Fibroblast of mammary gland (primary cell): ENCODE data around the gene TNPO3.

Experiments used
- DNase-seq: peaks from one replicate; pipeline ENCODE4 v3.0.0-alpha.2; 2010; ENCODE audit warnings: low read depth
- H3K4me3 ChIP-seq: 2 replicates; pipeline ENCODE4 v1.5.1; 2011; ENCODE audit warnings: low read depth, mild to moderate bottlenecking, low read length, moderate library complexity; ENCODE audit not compliant: control insufficient read depth
- TF ChIP-seq, protein P1 (sequence below): conservative IDR thresholded peaks from 2 replicates; pipeline ENCODE4 v1.5.1; 2011; ENCODE audit warnings: low read depth, low read length, inconsistent platforms; ENCODE audit not compliant: control insufficient read depth, insufficient read depth

TNPO3 gene

DNA sequence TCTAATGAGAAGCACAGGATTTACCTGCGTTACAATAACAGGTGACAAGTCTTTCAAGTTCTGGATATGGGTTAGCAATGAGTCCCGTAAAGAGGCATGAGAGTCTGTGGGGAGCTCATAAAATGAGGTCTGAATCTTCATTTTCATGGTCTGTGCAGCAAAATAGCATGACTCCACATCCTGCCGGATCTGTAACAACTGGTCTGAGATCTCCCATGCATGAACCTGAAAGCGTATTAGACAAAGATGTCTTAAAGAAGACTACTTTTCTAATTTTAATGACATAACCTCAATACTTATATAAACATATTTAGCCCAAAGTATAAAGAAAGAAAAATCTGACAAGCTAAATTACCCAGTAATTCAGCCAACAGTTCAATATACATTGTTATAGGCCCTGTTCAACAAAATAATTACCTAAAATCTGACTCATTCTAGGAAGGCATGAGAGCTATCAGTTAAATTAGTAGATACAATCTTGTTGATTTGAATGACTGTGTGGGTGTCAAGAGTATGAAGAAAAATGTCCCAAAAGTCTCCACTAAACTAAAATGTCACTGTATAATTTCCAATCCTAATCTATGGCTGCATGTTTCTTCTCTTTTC is 36.9 kb downstream of the TNPO3 start:
- DNase-seq, result no peak
- H3K4me3 ChIP-seq, result no peak overlapping the region
- TF ChIP-seq, protein P1, sequence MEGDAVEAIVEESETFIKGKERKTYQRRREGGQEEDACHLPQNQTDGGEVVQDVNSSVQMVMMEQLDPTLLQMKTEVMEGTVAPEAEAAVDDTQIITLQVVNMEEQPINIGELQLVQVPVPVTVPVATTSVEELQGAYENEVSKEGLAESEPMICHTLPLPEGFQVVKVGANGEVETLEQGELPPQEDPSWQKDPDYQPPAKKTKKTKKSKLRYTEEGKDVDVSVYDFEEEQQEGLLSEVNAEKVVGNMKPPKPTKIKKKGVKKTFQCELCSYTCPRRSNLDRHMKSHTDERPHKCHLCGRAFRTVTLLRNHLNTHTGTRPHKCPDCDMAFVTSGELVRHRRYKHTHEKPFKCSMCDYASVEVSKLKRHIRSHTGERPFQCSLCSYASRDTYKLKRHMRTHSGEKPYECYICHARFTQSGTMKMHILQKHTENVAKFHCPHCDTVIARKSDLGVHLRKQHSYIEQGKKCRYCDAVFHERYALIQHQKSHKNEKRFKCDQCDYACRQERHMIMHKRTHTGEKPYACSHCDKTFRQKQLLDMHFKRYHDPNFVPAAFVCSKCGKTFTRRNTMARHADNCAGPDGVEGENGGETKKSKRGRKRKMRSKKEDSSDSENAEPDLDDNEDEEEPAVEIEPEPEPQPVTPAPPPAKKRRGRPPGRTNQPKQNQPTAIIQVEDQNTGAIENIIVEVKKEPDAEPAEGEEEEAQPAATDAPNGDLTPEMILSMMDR, result no peak

DNA sequence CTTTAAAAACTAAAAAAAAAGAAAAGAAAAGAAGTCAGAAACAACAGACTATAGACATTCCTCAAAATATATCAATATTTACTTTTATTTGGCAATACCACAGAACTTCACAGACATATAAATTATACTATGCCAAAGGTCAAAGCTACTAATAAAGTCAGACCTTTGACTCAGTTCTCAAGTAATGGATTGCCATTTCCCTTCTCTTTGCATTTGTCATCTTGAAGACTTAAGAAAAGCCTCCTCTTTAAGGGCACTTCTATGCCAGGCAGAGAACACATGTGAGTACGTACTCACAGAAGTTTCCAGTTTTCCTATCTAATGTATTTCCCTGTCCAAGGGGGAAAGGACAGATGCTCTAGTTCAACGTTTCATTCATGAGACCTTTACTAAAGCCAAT is 37.6 kb downstream of the TNPO3 start:
- H3K4me3 ChIP-seq, result no peak overlapping the region
- TF ChIP-seq, protein P1, result no peak
- no peak for DNase-seq

DNA sequence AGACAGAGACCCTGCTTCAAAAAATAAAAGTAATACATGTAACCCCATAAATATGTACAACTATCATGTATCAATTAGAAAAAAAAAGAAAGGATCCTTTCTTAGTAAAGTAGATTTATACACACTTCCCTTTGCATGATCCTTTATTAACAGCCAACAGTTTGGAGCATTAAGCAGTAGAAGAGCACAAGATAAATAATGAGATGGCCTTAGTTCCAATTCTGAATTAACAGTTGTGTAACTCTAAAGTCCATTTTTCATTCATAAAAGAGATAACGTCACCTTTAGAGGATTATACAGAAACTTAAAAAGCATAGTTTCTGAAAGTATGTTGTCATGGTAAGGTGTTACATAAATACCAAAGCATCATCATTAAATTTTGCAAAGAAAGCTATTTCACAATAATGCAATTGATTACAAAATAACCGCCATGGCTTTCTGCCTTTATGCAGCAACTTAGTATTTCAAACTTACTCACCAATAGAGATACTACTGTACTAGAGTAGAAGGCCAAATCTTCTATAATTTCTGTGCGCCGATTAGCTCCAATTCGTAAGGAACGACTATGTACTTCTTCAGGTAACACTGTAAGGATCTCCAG is 40.3 kb downstream of the TNPO3 start:
- TF ChIP-seq, protein P1, result no peak
- DNase-seq, result no peak
- no peak overlapping the region for H3K4me3 ChIP-seq

DNA sequence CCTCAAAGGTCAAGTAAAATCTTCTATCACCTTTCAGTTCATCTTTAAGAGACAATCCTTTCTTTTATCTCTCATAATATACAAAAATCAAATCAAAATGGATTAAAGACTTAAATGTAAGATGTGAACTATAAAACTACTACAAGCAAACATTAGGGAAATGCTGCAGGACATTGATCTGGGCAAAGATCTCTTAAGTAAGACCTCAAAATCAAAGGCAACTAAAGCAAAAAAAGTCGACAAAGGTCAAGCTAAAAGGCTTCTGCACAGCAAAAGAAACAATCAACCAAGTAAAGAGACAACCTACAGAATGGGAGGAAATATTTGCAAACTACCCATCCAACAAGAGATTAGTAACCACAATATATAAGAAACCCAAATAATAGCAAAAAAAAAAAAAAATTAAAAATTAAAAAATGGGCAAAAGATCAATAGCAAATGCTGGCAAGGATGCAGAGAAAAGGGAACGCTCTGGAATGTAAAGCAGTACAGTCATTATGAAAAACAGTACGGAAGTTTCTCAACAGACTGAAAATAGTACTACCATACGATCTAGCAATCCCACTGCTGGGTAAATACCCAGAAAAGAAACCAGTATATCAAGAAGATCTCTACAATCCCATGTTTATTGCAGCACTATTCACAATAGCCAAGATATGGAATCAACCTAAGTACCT is 41.7 kb downstream of the TNPO3 start:
- TF ChIP-seq, protein P1, result no peak
- H3K4me3 ChIP-seq, result no peak overlapping the region
- DNase-seq, result no peak

DNA sequence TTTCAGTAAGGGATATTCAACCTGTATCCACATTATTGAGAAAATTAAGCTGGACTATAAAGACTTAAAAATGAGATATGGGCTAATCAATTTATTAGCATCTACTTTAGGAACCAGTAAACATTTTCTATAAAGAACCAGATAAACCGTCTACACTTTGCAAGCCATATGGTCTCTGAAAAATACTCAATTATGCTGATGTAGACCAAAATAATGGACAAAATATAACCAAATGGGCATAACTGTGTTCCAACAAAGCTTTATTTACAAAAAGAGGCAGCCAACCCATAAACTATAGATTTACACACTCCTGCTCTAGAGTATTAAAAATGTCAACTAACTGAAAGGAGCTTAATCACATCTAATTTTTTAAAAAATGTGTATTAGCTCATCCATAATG is 42.3 kb downstream of the TNPO3 start:
- no peak overlapping the region for H3K4me3 ChIP-seq
- no peak for DNase-seq
- TF ChIP-seq, protein P1, result no peak

DNA sequence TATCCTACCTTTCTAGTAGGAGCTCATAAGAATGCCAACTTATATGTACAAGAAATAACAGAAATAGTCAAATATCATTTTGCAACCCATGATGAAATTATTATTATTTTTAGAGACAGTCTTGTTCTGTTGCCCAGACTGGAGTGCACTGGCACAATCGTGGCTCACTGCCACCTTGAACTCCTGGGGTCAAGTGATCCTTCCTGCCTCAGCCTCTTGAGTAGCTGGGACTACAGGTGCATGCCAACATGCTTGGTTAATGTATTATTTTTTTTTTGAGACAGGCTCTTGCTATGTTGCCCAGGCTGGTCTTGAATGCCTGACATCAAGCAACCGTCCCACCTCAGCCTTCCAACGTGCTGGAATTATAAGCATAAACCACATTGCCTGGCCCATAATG is 44.8 kb downstream of the TNPO3 start:
- TF ChIP-seq, protein P1, result no peak
- H3K4me3 ChIP-seq, result no peak overlapping the region

More for the DNA sequence above, 44.8 kb downstream of the TNPO3 start:
- DNase-seq, result no peak
